NCI-H1417 (cell line): ENCODE data around the gene SERPINA1.
A peak's percentile ranks its signal among the peaks of the same experiment; 100 is the strongest.

Experiments
- DNase-seq, 3 experiments: peaks; one replicate each; lab custom pipeline; 2025; lab: John Stamatoyannopoulos, UW

SERPINA1 gene

DNA sequence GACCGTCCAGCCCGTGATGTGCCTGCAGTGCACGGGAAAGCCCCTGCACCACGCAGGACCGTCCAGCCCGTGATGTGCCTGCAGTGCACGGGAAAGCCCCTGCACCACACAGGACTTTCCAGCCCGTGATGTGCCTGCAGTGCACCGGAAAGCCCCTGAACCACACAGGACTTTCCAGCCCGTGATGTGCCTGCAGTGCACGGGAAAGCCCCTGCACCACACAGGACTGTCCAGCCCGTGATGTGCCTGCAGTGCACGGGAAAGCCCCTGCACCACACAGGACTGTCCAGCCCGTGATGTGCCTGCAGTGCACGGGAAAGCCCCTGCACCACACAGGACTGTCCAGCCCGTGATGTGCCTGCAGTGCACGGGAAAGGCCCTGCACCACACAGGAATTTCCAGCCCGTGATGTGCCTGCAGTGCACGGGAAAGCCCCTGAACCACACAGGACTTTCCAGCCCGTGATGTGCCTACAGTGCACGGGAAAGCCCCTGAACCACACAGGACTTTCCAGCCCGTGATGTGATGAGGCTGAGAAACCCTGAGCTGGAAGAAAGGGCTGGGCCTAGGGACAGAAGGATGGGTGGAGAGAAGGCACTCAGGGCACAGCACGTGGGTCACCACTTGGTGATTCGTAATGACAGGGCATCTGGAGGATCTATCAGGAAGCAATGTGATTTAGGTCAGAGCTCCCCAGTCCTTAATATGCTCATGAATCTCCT lies 42.2 kb downstream of the SERPINA1 start:
- DNase-seq, result peak in 1 of 3 experiments; percentile 9

DNA sequence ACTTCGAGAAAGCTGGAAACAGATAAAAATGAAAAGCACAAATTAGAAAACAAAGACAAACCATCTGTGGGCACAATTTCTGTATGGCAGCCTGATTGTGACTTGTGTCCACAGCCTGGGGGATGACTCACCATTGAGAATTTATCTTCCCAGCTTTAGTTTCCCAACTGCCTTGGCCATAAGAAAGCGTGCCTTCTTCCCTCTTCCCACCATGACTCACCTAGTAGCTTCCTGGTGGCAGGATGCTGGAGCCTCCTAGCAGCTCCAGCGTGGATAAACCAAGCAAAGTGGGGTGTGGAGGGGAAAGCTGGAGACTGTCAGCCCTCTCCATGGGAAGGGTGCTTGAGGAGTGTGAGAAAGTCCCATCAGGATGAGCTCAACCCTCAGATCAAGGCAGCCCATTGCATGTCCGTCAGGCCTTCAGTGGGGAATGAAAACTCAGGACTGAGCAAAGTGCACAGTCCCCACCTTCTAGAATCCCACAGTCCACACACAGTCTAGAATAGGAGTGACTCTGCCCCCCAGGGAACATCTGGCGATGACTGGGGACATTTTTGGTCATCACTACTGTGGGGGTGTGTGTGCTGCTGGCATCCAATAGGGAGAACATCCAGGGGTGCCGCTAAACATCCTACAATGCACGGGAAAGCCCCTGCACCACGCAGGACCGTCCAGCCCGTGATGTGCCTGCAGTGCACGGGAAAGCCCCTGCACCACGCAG lies 42.9 kb downstream of the SERPINA1 start:
- no peak for DNase-seq

DNA sequence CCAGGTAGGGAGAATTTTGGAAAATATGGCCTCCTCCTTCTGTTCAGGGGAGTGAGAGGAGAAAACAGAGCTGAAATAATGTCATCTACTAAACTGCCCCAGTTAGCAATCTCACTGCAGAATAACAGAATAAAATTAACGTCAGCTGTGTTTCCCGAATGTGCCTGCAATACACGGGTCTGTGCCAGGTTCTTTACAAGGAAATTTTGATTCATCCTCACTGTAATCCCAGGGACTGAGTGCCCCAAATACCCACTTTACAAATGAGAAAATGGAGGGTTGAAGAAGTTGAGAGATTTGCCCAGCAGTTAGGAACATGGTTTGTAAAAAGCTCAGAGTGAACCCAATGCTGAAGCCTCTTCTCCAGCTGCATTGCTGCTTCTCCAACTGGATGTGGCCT lies 44.0 kb downstream of the SERPINA1 start:
- DNase-seq, result no peak

DNA sequence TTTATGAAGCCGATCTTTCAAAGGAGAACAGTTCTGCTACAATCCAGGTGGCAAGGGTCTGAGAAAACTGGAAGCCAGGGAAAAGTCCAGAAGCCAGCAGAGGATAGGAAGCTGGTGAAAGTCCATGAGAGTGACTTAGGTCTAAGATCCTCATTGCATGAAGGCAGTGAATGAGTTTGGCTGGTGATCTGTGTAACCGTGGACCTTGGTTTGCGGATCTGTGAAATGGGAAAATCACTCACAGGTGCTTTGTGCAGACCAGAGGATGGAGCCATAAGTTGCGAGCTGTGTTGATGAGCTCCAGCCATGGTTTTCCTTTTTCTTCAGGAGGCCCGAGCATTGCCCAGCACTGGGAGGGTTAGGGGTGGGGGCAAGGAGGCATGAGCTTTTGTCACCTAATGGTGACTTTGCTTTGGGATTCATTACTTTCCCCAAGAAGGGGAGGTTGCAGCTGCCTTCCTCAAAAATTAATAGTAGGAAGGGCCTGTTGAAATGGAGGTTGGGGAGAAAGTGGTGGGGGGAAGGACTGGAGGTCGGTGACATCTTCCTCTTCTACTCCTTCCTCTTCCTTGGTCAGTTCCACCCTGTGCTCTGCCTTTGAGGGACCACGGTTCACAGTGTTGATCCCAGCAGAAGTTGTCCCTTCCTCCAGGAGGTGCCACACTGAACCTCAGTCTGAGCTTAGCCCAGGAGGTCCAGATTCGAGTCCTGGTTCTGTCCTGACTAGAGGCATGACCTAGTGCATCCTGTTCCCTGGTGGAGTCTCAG lies 45.0 kb downstream of the SERPINA1 start:
- no peak for DNase-seq

DNA sequence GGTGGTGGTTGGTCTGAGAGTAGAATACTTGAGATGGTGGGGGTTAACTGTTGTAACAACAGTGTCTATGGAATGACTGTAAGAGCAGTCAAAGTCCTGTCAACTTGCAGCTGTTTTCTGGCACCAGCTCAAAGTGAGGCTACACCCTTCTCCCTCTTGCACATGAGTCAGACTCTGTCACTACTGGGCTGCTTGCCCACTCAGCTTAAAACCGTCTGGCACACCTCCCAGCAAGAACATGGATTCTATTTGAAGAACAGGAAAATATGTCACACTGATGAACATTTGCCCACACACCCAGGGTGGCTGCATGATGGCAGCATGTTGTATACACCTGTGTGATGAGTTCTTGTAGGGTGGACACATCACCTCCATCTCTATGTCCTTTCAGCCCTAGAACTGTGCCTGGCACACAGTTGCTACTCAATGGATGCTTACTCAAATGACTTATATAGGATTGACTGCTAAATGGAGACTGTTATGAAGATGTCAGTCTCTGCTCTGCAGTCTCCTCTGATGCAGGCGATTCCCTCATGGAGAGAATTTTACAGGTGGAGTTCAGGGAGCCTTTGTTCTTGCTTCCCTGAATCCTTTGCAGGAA lies 46.0 kb downstream of the SERPINA1 start:
- no peak for DNase-seq

DNA sequence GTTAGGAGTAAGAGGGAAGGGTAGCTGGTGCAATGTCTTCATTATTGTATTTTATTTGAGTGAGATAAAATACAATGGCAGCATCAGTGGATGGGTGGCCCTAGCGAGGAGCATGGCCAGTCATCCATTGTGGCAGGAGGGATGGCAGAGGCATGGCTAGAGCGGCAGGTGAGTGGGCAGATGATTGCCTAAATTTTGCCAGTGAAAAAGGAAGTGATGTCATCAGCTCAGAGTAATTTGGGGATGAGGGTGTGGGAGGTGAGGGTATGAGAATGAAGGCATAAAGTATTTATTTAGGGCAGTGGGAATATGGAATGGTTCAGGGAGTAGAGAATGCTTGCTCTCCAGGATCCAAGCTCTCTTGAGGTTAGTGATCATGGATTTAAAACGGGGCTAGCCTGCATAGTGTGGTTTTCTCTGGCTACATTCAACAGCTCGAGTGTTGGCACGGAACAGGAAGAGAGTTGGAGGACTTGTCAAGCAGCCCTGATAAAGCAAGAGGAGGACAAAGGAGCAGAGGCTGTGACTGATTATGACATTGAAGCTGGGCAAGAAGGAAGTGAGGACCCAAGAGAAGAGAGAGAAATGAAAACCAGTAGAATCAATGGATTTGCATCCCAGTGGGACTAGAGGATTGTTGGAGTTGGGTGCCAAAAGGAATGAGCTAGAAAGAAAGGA lies 46.6 kb downstream of the SERPINA1 start:
- DNase-seq, result no peak

DNA sequence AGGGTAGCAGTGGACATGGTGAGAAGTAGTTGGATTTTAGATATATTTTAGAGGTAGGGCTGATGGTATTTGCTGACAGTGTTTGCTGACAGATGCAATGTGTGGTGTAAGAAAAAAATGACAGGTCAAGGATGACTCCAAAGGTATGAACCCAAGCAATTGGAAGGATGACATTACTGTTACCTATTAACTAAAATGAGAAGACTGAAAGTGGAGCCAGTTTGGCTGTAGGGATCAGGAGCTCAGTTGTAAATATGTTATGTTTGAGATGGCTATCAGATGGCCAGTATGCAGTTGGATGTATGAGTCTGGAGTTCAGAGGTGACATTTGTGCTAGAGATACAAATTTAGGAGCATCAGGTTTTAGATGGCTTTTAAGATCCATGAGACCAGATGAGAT lies 47.9 kb downstream of the SERPINA1 start:
- no peak for DNase-seq

DNA sequence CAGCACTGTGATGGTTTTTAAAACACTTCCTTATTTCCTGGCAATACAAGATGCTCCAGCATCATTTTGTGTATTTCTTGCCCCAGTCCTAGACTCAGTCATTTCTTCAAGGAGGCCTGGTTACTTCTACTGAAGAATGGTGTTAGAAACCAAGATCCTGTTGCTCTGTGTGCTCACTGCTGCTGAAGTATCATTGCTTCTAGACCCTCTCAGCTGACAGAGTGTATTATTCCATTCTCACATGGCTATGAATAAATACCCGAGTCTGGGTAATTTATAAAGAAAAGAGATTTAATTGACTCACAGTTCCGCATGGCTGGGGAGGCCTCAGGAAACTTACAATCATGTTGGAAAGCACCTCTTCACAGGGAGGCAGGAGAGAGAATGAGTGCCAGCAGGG lies 50.4 kb downstream of the SERPINA1 start:
- DNase-seq, result no peak

DNA sequence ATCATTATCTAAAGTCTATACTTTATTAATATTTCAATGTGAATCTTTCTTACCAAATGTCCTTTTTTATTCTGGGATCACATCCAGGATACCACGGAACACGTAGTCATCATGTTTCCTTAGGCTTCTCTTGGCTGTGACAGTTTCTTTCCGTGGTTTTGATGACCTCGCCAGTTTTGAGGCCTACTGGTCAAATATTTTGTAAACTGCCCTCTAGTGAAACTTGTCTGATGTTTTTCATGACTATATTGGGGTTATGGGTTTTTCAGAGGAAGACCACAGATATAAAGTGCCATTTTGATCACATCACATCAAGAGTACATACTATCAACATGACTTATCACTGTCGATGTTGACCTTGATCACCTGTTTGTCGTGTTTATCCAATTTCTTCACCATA lies 51.1 kb downstream of the SERPINA1 start:
- DNase-seq, result no peak

DNA sequence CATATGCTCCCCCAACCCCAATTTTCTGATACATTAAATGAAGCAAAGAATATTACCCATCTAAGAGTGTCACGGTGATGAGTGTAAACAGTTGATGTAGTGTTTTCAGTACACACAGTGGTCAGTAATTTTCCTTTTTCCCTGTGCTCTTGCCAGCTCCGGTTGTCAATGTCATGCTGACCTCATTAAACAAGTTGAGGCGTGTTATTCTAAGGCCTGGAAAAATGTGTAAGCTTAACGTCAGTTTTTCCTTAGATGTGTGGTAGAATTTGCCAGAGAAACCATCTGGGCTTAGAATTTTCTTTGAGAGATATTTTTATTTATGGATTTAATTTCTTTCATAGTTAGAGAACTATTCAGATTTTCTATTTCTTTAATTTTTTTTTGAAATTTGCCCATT lies 53.5 kb downstream of the SERPINA1 start:
- peak in 1 of 3 experiments; percentile 45 for DNase-seq

DNA sequence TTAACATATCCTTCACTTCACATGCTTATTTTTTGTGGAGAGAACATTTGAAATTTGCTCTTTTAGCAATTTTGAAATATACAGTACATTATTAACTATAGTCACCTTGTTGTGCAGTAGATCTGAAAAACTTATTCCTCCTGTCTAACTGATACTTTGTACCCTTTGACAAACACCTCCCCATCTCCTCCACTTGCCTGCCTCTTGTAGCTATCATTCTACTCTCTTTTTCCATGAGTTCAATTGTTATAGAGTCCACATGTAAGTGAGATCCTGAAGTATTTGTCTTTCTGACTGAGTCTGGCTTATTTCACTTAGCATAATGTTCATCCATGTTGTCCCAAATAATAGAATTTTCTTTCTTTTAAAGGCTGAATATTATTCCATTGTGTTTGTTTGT lies 55.8 kb downstream of the SERPINA1 start:
- DNase-seq, result no peak

DNA sequence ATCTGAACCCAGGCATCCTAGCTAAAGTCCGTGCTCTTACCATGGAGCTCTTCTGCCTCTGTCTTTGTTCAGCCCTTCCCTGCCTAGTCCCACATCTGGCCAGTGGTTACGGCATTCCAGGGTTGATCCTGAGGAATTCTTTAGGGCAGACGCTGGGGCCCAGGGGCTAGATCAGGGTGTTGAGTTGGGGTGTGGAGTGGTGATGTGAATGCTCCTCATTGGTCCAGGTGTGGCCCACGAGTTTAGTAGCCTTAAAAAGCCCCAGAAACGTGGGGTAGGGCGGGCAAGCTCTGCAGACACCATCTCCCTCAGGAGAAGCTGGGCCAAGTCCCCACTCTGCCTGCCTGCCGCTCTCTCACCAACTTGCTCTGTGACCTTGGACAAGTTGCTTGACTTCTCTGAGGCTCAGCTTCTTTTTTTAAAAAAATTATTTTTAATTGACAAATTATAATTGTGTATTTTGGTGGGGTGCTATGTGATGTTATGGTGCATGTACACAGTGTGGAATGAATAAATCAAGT lies 56.3 kb downstream of the SERPINA1 start:
- no peak for DNase-seq

DNA sequence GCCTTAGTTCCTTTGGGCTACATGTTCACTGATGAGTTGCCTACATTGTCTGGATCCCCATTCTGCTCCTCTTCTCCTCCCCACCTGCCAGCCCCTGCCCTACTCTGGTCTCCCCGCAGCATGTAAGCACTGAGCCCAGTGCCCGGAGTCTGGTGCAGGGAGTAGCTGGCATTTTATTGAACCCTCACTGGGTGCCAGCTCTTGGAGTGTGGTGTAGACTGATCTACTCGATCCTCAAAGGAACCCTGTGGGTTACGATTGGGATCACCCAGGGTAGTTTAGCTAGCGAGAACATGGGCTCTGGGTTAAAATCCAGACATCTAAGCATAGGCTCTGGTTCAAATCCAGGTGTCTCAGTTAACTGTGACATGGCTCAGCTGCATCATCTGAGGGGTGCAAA lies 56.9 kb downstream of the SERPINA1 start:
- no peak for DNase-seq

DNA sequence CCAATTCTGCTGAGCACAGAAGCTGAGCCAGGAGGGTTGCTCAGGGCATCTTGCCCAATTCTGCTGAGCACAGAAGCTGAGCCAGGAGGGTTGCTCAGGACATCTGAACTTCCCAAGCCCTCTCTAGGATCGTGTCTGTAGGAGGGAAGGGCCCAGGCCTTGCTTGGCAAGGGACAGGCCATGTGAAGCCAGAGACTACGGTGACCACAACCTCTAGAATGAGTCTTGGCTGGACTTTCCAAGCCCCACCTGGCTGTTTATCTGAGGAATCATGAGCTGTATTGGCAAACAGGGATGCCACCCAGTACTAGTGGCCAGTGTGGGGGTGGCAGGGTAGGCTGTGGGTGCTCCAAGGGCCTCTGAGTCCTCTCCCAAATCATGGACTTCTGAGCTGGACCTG lies 57.5 kb downstream of the SERPINA1 start:
- DNase-seq, result no peak

DNA sequence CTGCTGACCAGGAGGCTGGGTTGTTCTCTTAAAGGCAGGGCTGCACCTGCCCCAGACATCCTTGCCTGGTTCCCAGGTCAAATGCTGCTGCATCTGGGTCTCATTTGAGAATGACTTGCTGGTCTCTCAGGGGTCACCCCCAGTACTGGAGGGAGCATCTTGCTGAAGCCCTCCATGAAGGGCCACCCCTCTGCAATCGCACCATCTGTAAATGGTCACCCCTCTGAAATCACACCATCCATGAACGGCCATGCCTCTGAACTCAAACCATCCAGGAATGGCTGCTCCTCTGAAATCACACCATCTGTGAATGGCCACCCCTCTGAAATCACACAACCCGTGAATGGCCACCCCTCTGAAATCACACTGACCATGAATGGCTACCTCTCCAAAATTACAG lies 58.0 kb downstream of the SERPINA1 start:
- DNase-seq, result no peak

DNA sequence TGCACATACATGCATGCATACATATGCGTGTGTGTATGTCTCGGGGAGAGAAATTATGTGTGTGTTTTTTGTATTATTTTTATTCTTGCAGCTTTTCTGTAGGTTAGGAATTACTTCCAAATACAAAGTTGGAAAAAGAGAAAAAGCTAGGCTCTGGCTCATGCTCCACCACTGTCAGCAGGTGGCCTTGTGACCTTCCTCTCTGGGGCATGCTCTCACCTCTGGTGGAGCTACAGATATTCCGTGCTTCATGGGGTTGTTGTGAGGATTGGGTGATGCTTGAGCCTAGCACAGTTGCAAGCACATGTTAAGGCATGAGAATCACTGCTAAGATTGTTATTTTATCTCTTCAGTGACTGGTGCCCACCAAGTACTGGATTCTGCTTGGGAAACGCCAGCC lies 58.5 kb downstream of the SERPINA1 start:
- DNase-seq, result no peak

DNA sequence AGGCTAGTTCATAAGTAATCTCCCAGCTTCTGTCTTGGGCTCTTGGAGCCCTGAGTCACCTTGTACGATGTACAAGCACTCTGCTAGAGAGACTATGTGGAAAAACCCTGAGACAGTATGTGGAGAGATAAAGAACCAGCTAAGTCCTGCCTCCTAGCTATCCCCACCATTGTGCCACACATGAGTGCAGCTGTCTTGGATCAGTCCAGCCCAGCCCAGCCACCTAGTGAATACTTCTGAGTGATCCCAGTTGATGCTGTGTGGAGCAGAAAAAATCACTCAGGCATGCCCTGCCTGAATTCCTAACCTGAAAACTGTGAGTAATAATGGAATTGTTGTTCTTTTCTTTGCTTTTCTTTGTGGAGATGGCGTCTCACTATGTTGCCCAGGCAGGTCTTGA lies 60.2 kb downstream of the SERPINA1 start:
- no peak for DNase-seq
